GM06990 (cell line): Measurements from ENCODE around the gene YIF1A.
"Not testable (repeated sequence)": the region's sequence is repeated elsewhere in the genome, so short reads cannot be mapped to it uniquely, and the experiment has no call there.

ENCODE experiments used
- DNase-seq: peaks from one replicate; pipeline ENCODE4 v3.0.0-alpha.2; 2011; ENCODE audit not compliant: insufficient read length; ENCODE audit errors: extremely low read depth
- H3K27me3 ChIP-seq: replicated peaks from 2 replicates; pipeline ENCODE4 v1.6.0; 2011; ENCODE audit warnings: low read length; ENCODE audit not compliant: control insufficient read depth, insufficient read depth
- H3K36me3 ChIP-seq: 2 replicates; pipeline ENCODE4 v1.5.1; 2011; ENCODE audit warnings: low read length; ENCODE audit not compliant: control insufficient read depth, insufficient read depth
- H3K4me3 ChIP-seq: replicated peaks from 2 replicates; pipeline ENCODE4 v1.5.1; 2011; ENCODE audit warnings: low read depth, mild to moderate bottlenecking, control low read depth, low read length
- CTCF ChIP-seq: IDR thresholded peaks from 2 replicates; pipeline ENCODE4 v1.5.1; 2011; ENCODE audit warnings: low read length, control low read depth, mild to moderate bottlenecking, inconsistent platforms; ENCODE audit not compliant: insufficient read depth, poor library complexity, severe bottlenecking

Gene YIF1A

GRCh38 chr11:66262696-66263095 lies 26.2 kb downstream of the YIF1A start:
- Histone ChIP-seq H3K4me3 (no peak overlapping the region), H3K27me3 (no peaks in the 10 kb centered on the region), H3K36me3 (peaks cover 50% of the 10 kb centered on the region)
- no peak for DNase-seq
- no peak for TF ChIP-seq CTCF

GRCh38 chr11:66262191-66262590 lies 26.8 kb downstream of the YIF1A start:
- no peak for TF ChIP-seq CTCF
- peaks cover 50% of the 10 kb centered on the region for H3K36me3 ChIP-seq
- H3K4me3 ChIP-seq = no peak overlapping the region
- no peaks in the 10 kb centered on the region for H3K27me3 ChIP-seq
- DNase-seq = no peak

GRCh38 chr11:66261578-66261977 lies 27.4 kb downstream of the YIF1A start:
- no peak for DNase-seq
- TF ChIP-seq CTCF = no peak
- Histone ChIP-seq H3K27me3 (no peaks in the 10 kb centered on the region), H3K36me3 (peaks cover 48% of the 10 kb centered on the region), H3K4me3 (no peak overlapping the region)

- Histone ChIP-seq H3K27me3 (no peaks in the 10 kb centered on the region), H3K4me3 (no peak overlapping the region), H3K36me3 (peaks cover 40% of the 10 kb centered on the region)
- no peak for DNase-seq
- TF ChIP-seq CTCF = no peak
These were observed 29.0 kb downstream of the YIF1A start for GRCh38 chr11:66259956-66260355.

- no peak for TF ChIP-seq CTCF
- no peak overlapping the region; the same call in 1 of the 2 replicates for H3K4me3 ChIP-seq
- H3K27me3 ChIP-seq = no peaks in the 10 kb centered on the region
- DNase-seq = no peak
- peaks cover 34% of the 10 kb centered on the region for H3K36me3 ChIP-seq
These were observed 29.7 kb downstream of the YIF1A start for GRCh38 chr11:66259225-66259624.

- peaks cover 30% of the 10 kb centered on the region for H3K36me3 ChIP-seq
- DNase-seq = no peak
- peak overlapping the region; percentile 70 for H3K4me3 ChIP-seq
- H3K27me3 ChIP-seq = no peaks in the 10 kb centered on the region
- TF ChIP-seq CTCF = no peak
These were observed 30.5 kb downstream of the YIF1A start for GRCh38 chr11:66258473-66258893.

- DNase-seq, H3K27me3 ChIP-seq, H3K36me3 ChIP-seq, H3K4me3 ChIP-seq: not testable (repeated sequence)
These were observed 35.9 kb downstream of the YIF1A start for GRCh38 chr11:66253081-66253480.
